HT1080 (cell line): ENCODE measurements around the gene NSDHL. TPM values are rescaled to one million over a fixed set of nuclear protein-coding genes. Genes with fewer than 3 reads are reported as not detected.

ENCODE experiments used
- DNase-seq: peaks from one replicate; pipeline ENCODE4 v3.0.0-alpha.2; 2015; ENCODE audit warnings: low read depth
- total RNA-seq: library from RNA; depleted of rRNA; stranded (reverse); fragments of >200 nt; shearing (Covaris generic); gene quantifications from 2 replicates; pipeline ENCODE4 v1.2.3, GENCODE V29; 2014

The NSDHL gene
- total RNA-seq, 1 experiment from 2014 or later, result 43.2 TPM

- no peak for DNase-seq
These were observed 13.0 kb downstream of the NSDHL start for GRCh38 chrX:152843852-152844251.

GRCh38 chrX:152844256-152844655 is 13.4 kb downstream of the NSDHL start:
- DNase-seq, result no peak

- no peak for DNase-seq
These were observed 14.9 kb downstream of the NSDHL start for GRCh38 chrX:152845618-152846240.

- no peak for DNase-seq
These were observed 16.4 kb downstream of the NSDHL start for GRCh38 chrX:152847281-152847680.

- DNase-seq, result no peak
These were observed 19.6 kb downstream of the NSDHL start for GRCh38 chrX:152850465-152850864.

- DNase-seq, result no peak
These were observed 23.1 kb downstream of the NSDHL start for GRCh38 chrX:152853986-152854385.

- no peak for DNase-seq
These were observed 30.3 kb downstream of the NSDHL start for GRCh38 chrX:152861116-152861515.

GRCh38 chrX:152861826-152862225 is 31.0 kb downstream of the NSDHL start:
- no peak for DNase-seq

GRCh38 chrX:152865232-152865920 is 34.5 kb downstream of the NSDHL start:
- DNase-seq, result no peak

- DNase-seq, result no peak
These were observed 35.5 kb downstream of the NSDHL start for GRCh38 chrX:152866386-152866785.

GRCh38 chrX:152869972-152870371 is 39.1 kb downstream of the NSDHL start:
- DNase-seq, result no peak

GRCh38 chrX:152871260-152871659 is 40.4 kb downstream of the NSDHL start:
- DNase-seq, result no peak

- no peak for DNase-seq
These were observed 41.7 kb downstream of the NSDHL start for GRCh38 chrX:152872522-152872921.

- DNase-seq, result no peak
These were observed 42.5 kb downstream of the NSDHL start for GRCh38 chrX:152873361-152873760.

- no peak for DNase-seq
These were observed 46.3 kb downstream of the NSDHL start for GRCh38 chrX:152876931-152877840.

GRCh38 chrX:152878976-152879755 is 48.3 kb downstream of the NSDHL start:
- no peak for DNase-seq

- DNase-seq, result no peak
These were observed 50.4 kb downstream of the NSDHL start for GRCh38 chrX:152881289-152881688.

- DNase-seq, result no peak
These were observed 53.3 kb downstream of the NSDHL start for GRCh38 chrX:152884171-152884570.

GRCh38 chrX:152886716-152887115 is 55.9 kb downstream of the NSDHL start:
- DNase-seq, result no peak

- no peak for DNase-seq
These were observed 61.6 kb downstream of the NSDHL start for GRCh38 chrX:152892499-152892898.
